GM19351 (cell line): ENCODE results near the gene FUT7.

Experiments
- ATAC-seq: cut with Tn5 transposase; IDR thresholded peaks from one replicate; pipeline ENCODE4 v1.9.1; 2021; ENCODE audit warnings: mild to moderate bottlenecking, moderate library complexity; ENCODE audit not compliant: unreplicated experiment

Gene FUT7

GRCh38 chr9:137050570-137050969, 18.7 kb upstream of the FUT7 start:
- no peak for ATAC-seq

DNA sequence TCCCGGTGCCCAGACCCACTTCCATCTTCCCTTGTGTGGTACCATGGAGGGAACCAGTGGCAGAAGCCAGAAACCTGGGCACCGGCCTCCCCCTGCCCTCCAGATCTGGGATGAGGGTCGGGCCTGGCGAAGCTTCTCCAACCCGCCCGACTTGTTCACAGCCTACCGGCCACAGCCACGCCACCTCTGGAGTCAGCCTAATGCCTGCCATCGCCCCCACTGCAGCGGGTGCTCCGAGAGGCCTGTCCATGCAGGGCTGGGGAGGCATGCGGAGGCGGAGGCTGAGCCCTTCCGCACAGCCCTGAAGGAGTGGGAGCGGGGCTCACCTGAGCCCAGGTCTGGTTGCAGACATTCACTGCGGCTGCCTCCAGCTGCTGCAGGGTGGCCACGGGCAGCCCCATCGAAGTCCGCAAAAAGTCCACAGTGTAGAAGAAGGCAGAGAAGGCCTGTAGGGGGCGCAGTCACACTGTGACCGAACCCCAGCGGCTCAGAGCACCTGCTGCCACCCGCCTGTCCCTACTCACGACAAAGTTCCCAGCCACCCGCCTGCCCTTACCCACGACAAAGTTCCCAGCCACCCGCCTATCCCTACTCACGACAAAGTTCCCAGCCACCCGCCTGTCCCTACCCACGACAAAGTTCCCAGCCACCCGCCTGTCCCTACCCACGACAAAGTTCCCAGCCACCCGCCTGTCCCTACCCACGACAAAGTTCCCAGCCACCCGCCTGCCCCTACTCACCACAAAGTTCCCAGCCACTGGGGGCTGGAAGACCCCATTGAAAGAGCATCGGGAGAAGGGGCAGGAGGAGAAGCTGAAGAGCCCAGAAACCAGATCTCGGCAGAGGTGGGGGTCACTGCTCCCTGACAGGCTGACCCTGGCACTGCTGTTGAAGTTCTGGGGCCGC, 17.9 kb upstream of the FUT7 start:
- no peak for ATAC-seq

DNA sequence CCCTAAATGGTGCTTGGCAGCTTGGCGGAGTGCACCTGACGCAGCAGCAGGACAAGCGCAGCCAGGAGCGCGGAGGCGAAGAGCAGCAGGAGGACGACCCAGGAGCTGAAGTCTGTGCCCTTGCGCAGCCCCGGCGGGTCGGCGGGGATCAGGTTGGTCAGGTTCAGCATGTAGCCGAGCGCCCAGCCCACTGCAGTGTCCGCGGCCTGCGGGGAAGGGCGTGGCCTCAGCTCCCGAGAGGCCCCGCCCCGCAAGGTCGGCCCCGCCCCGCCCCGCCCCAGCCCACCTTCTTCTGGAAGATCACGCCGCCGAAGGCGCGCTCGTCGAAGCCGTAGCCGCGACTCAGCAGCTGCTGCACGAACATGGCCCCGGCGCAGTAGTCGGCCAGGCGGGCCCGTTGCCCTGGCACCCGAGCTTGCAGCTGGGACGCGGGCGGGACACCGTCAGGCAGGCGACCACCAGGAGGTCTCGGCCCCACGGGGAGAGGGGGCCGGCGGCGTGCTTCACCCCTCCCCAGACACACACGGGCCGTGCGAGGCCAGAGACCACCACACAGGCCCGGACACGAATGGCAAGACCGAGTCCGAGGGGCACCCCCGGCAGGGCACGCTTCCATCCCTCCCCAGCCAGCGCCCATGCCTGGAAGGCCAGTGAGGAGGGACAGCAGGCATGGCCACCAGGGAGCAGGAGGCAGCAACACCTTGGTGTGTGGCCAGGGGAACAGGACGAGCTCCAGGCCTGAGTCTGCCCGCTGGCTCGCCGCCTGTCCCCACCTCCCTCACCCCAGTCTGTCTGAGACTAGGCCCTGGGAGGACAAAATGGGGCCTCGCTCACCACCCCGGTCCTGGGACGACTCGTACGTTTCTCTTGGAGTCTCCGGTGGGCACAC, 17.0 kb upstream of the FUT7 start:
- no peak for ATAC-seq

- ATAC-seq: no peak
These were observed 14.3 kb upstream of the FUT7 start, which contains the start of gene NPDC1 for GRCh38 chr9:137046088-137046787. TSS of gene NPDC1 (minus strand) at chr9:137046177. CDS start at chr9:137045989, 188 bp downstream.

DNA sequence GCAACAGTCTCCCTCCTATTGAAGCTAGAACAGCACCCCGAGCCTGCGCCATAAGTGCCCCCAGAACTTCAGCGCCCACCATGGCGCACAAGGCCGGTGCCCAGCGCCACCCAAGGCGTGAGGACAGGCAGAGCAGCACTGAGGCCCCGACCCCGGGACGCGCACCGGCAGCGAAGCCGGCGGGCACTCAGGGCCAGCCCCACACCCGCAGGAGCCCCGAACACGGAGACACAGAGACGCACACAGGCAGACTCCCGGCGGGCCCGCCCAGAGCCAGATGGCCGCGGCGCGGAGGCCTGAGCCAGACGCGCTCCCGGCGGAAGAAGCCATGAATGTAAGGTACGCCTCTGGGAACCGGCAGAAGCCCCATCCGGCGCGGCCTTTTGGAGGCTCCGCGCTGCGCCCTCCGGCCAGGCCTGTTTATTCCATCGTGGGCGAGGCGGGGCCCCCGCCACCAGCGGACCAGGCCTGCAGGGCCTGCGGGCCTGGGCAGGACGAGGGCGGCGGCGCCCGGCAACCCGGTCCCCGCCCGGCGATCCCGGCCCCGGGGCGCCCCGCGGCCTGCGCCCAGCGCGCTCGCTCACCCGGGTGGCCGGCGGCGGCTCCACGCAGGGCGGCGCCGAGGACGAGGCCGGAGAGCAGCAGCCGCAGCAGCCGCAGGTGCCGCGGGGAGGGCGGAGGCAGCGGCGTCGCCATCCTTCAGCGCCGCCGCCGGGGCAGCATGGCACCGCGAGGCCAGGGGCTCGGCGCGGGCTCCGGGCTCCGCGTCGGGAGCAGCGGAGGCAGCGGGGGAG, 13.6 kb upstream of the FUT7 start:
- no peak for ATAC-seq

DNA sequence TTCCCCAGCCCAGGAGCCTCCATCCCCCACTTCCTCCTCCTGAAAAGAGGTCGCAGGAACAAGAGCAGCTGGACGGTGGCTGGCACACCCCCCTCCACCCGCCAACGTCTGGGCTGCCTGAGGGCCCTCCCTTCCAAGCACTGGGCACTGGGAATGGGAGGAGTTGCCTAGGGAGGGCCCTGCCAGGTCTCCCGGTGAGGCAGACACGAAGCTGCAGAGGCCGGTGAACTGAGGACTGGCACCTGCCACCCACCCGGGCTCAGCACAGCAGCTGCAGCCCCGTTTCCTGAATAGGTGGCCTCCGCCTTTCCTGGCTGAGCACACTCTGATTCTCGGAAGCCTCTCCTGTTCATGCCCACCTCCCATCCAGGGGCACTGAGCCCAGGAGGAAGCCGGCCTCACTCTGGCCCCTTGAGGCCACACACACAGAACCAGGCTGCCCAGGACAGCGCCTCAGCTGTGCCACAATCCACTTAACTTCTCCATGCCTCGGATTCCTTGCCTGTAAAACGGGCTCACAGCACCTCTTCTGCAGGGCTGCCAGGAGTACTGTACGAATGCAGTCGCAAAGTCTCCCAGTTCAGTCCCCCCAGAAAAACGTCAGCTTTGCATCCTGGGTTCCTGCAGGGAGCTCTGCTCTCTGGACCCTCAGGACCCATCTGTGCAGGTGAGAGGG, 12.8 kb upstream of the FUT7 start:
- no peak for ATAC-seq

DNA sequence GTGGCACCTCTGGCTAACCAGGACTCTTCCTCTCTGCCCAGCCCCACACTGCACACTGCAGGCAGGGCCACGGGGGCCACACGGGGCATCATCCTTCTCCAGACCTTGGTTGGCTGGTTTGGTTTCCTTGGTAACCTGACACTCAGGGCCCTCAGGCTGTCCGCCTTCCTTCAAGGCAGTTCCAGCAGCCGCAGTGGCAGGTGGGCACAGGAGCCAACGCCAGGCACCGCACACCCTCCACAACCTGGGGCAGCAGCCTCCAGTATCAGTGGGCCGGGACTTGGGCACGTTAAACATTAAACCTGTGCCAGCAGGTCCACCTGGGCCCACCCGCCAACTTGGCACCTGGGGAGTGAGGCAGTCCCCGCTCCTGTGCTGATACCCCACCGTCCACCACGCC, 12.1 kb upstream of the FUT7 start:
- no peak for ATAC-seq

- ATAC-seq: no peak
These were observed 11.2 kb upstream of the FUT7 start for GRCh38 chr9:137042751-137043727.

DNA sequence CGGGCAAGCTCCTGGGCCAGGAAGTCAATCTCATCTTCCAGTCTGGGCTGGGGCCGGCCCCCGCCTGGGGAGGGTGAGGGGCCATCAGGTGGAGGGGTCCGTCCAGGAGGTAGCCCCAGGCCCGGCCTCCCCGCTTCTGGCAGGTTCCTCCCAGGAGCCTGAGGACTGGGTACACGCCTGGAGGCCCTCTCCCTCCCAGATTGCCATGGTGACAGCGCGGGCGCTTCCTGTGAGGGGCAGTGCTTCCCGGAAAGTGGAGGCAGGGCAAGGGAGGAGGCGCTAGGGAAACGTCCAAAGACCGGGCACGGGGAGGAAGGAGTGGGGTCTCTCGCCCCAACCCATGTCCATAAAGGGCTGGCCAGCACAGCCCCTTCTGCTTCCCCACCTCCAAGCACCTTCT, 9.2 kb upstream of the FUT7 start:
- no peak for ATAC-seq

DNA sequence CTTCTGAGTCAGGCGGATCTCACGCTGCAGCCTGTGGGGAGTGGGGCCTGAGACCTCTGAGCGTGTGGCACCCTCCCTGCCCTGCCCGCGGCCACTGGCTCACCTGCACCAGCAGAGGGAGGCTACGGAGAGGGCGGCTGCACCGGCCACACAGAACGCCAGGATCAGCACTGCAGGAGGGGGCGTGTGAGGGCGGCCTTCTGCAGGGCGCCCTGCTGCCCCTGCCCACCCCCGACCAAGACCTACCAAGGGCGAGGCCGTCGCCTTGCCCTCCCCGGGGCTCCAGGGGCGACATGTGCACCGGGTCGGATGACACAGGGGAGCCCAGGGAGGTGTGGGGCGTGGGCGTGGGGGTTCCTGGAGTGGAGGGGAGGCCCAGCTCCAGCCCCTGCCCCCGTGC, 8.7 kb upstream of the FUT7 start:
- no peak for ATAC-seq

- no peak for ATAC-seq
These were observed 7.9 kb upstream of the FUT7 start for GRCh38 chr9:137039611-137040366.

- ATAC-seq: no peak
These were observed 7.0 kb upstream of the FUT7 start for GRCh38 chr9:137038916-137039315.

GRCh38 chr9:137037483-137037882, 5.6 kb upstream of the FUT7 start:
- ATAC-seq: no peak

- ATAC-seq: no peak
These were observed 5.1 kb upstream of the FUT7 start for GRCh38 chr9:137037035-137037434.

GRCh38 chr9:137035937-137036336, 4.0 kb upstream of the FUT7 start:
- ATAC-seq: no peak

GRCh38 chr9:137035507-137035834, 3.6 kb upstream of the FUT7 start:
- no peak for ATAC-seq

DNA sequence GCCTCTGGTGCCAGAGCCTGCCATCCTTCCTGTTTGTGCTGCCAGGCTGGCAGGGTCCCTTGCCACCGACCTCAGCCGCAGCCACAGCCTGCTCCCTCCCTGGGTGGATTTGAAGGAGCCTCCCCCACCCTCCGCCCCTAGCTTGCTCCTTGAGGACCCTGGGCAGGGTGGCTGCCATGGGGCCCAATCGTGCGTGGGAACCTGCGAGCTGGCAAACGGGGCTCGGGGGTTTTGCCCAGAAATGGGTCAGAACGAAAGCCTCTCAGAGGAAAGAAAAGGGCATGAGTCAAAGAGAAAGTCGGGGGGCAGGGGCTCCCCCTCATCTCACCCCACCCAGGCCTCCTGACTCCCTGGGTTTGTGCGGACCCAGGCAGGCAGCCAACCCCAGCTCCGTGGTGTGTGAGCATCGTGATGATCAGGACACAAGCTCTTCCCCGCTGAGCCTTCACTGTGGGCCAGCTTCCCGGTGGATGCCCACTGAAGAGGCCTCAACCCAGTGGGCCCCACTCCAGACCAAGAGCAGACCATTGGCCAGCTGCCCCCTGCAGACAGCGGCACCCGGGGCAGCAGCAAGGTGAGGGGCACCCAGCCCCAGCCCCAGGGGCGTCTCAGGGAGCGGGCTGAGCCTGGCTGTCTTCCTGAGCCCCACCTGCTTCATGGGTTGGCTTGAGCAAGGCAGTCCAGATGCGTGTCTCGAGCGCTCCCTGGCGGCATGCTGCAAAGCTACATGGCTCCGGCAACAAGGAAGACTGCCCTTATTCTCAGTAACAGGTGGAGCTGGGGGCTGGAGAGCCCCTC, 3.0 kb upstream of the FUT7 start:
- peak; percentile 78 for ATAC-seq
